K562 (cell line): ENCODE measurements around the gene SDK1. TPM values are rescaled to one million over a fixed set of nuclear protein-coding genes. Genes with fewer than 3 reads are reported as not detected.

Source experiments
- ATAC-seq: fragments of 200-7000 bp; cut with Tn5 transposase; 3 replicates; pipeline ENCODE4 v1.9.1; 2020; ENCODE audit warnings: moderate library complexity
- BruUV-seq: library from RNA; stranded (reverse); fragments of 400-500 nt; replicated peaks from 2 replicates; lab custom pipeline; 2021; lab: Mats Ljungman, UMichigan
- CTCF ChIA-PET: fragments of 300-600 bp; formaldehyde crosslinking; extraction: SDS; loops from one replicate; lab custom pipeline; 2021; ENCODE audit warnings: low intra/inter-chr PET ratio; lab: Yijun Ruan, JAX
- POLR2A ChIA-PET: fragments of 300-600, 350-650 bp; sonication (Branson Sonifier 250); formaldehyde crosslinking; extraction: SDS; loops from one replicate; lab custom pipeline; 2021; ENCODE audit warnings: antibody characterized with exemption, inconsistent platforms; lab: Yijun Ruan, JAX
- DNase-seq, 4 experiments: peaks; one replicate each; pipeline versions ENCODE4 v3.0.0 to v3.0.0-alpha.2; 2011 to 2018; ENCODE audit warnings: low spot score in 3 of 4, mixed read lengths in 3 of 4; ENCODE audit errors: extremely low read depth in 1 of 4
- FAIRE-seq: peaks from 2 replicates; lab custom pipeline; 2011; peaks lifted over from hg19 to GRCh38; lab: Jason Lieb, UNC
- H2AFZ ChIP-seq: 2 replicates; pipeline ENCODE4 v1.6.0; 2011; ENCODE audit warnings: low read depth, low read length, control low read depth, inconsistent platforms
- H3K27ac ChIP-seq: fragments of 200-600 bp; 3 replicates; pipeline ENCODE4 v1.8.0; 2011; ENCODE audit warnings: low read depth, mild to moderate bottlenecking, control low read depth, inconsistent platforms, low read length, moderate library complexity, mixed read lengths; ENCODE audit errors: extremely low read depth
- H3K27me3 ChIP-seq, 2 experiments: fragments of 300-600 bp in 1 of 2; 2 replicates in 1 of 2; 3 replicates in 1 of 2; pipeline versions ENCODE4 v1.6.0 to v1.8.0; 2011; ENCODE audit warnings: inconsistent platforms in 2 of 2, low read length in 2 of 2, mild to moderate bottlenecking in 1 of 2, mixed read lengths in 1 of 2, moderate library complexity in 1 of 2; ENCODE audit not compliant: control insufficient read depth in 2 of 2, insufficient read depth in 2 of 2
- H3K36me3 ChIP-seq: fragments of 300-600 bp; 3 replicates; pipeline ENCODE4 v1.8.0; 2011; ENCODE audit warnings: mild to moderate bottlenecking, low read length, inconsistent platforms; ENCODE audit not compliant: control insufficient read depth, insufficient read depth
- H3K4me1 ChIP-seq, 2 experiments: fragments of 200-600 bp in 1 of 2; replicated peaks in 1 of 2; 2 replicates in 1 of 2; 3 replicates in 1 of 2; pipeline versions ENCODE4 v1.5.1 to v1.8.0; 2011; ENCODE audit warnings: inconsistent platforms in 2 of 2, low read length in 2 of 2, mild to moderate bottlenecking in 1 of 2, mixed read lengths in 1 of 2, moderate library complexity in 1 of 2; ENCODE audit not compliant: control insufficient read depth in 2 of 2, insufficient read depth in 2 of 2
- H3K4me2 ChIP-seq: 2 replicates; pipeline ENCODE4 v1.6.1; 2011; ENCODE audit warnings: low read length, control low read depth, inconsistent platforms, mixed read lengths; ENCODE audit not compliant: insufficient read depth
- H3K4me3 ChIP-seq: fragments of 200-600 bp; sonication (generic), shearing (Covaris generic); 2 replicates; pipeline ENCODE4 v1.5.1; 2016; ENCODE audit warnings: control low read depth, inconsistent platforms
- H3K79me2 ChIP-seq: fragments of 200-600 bp; 3 replicates; pipeline ENCODE4 v1.8.0; 2011; ENCODE audit warnings: low read length, inconsistent platforms; ENCODE audit not compliant: control insufficient read depth, insufficient read depth
- H3K9ac ChIP-seq, 2 experiments: 2 replicates each; pipeline versions ENCODE4 v1.6.0 to v1.6.1; 2011; ENCODE audit warnings: low read depth in 2 of 2, low read length in 2 of 2, control low read depth in 1 of 2, inconsistent platforms in 1 of 2, mild to moderate bottlenecking in 1 of 2, mixed read lengths in 1 of 2; ENCODE audit not compliant: insufficient read depth in 1 of 2
- H3K9me1 ChIP-seq: one replicate; pipeline ENCODE4 v1.6.0; 2011; ENCODE audit warnings: inconsistent platforms, mild to moderate bottlenecking, low read length, moderate library complexity; ENCODE audit not compliant: control insufficient read depth, insufficient read depth
- H3K9me3 ChIP-seq: replicated peaks from 2 replicates; pipeline ENCODE4 v1.5.1; 2011; ENCODE audit warnings: low read depth, low read length, inconsistent platforms; ENCODE audit not compliant: control insufficient read depth, insufficient read depth
- H4K20me1 ChIP-seq: replicated peaks from 2 replicates; pipeline ENCODE4 v1.6.1; 2011; ENCODE audit warnings: low read length, inconsistent platforms, mixed read lengths; ENCODE audit not compliant: control insufficient read depth, insufficient read depth
- BMI1 ChIP-seq: fragments of 150-350 bp; IDR thresholded peaks from 2 replicates; pipeline ENCODE4 v1.6.1; 2014; ENCODE audit warnings: low read length
- CEBPZ ChIP-seq: fragments of 150-350 bp; IDR thresholded peaks from 2 replicates; pipeline ENCODE4 v1.6.1; 2014; ENCODE audit warnings: low read depth, mild to moderate bottlenecking, low read length, borderline replicate concordance
- CHAMP1 ChIP-seq: fragments of 450-650 bp; IDR thresholded peaks from 2 replicates; pipeline ENCODE4 v1.6.1; 2016; ENCODE audit warnings: mild to moderate bottlenecking
- CHCHD3 ChIP-seq: fragments of 250-450 bp; sonication (Bioruptor Pico); IDR thresholded peaks from 2 replicates; pipeline ENCODE4 v2.1.2; 2022; ENCODE audit warnings: mild to moderate bottlenecking
- FOXA1 ChIP-seq: fragments of 450-650 bp; IDR thresholded peaks from 2 replicates; pipeline ENCODE4 v1.6.1; 2016; ENCODE audit warnings: mild to moderate bottlenecking, borderline replicate concordance
- HNRNPUL1 ChIP-seq: fragments of 200-400 bp; formaldehyde crosslinking; IDR thresholded peaks from 2 replicates; pipeline ENCODE4 v1.6.1; 2017; ENCODE audit warnings: low read length
- NRF1 ChIP-seq, 2 experiments: fragments of 450-650 bp; IDR thresholded peaks in 1 of 2; conservative IDR thresholded peaks in 1 of 2; 2 replicates each; pipeline ENCODE4 v1.6.1; 2014; ENCODE audit warnings: mild to moderate bottlenecking in 2 of 2
- POLR2H ChIP-seq: IDR thresholded peaks from 2 replicates; pipeline ENCODE4 v1.6.1; 2016; ENCODE audit warnings: missing genetic modification characterization, low read depth, mild to moderate bottlenecking, control low read depth, missing compliant biosample characterization, moderate library complexity
- RBM39 ChIP-seq: fragments of 200-400 bp; formaldehyde crosslinking; optimal IDR thresholded peaks from 2 replicates; pipeline ENCODE3; 2018; ENCODE audit warnings: low read depth, low read length
- SIX5 ChIP-seq, 2 experiments: IDR thresholded peaks; 2 replicates each; pipeline ENCODE4 v1.6.1; 2011; ENCODE audit warnings: low read length in 2 of 2, borderline replicate concordance in 1 of 2, low read depth in 1 of 2, mild to moderate bottlenecking in 1 of 2, moderate library complexity in 1 of 2; ENCODE audit not compliant: insufficient read depth in 1 of 2
- SNAPC5 ChIP-seq: fragments of 250-450 bp; sonication (Bioruptor Pico); IDR thresholded peaks from 2 replicates; pipeline ENCODE4 v1.8.0; 2021; ENCODE audit warnings: moderate library complexity, mild to moderate bottlenecking, inconsistent platforms
- ZBTB12 ChIP-seq: fragments of 250-450 bp; sonication (Bioruptor Pico); IDR thresholded peaks from 2 replicates; pipeline ENCODE4 v1.4.0; 2020
- ZFPM2 ChIP-seq: fragments of 250-450 bp; sonication (Bioruptor Pico); IDR thresholded peaks from 2 replicates; pipeline ENCODE4 v1.5.1; 2022; ENCODE audit warnings: mild to moderate bottlenecking
- ZNF146 ChIP-seq: IDR thresholded peaks from one replicate; pipeline ENCODE4 v1.6.1; 2018; ENCODE audit warnings: missing compliant biosample characterization; ENCODE audit not compliant: unreplicated experiment
- ZNF311 ChIP-seq: fragments of 250-450 bp; sonication (Bioruptor Pico); IDR thresholded peaks from 2 replicates; pipeline ENCODE4 v1.4.0; 2020; ENCODE audit warnings: mild to moderate bottlenecking, moderate library complexity
- WGBS: fragments of 100-300 bp; shearing (Covaris generic); methylation state at CpG from one replicate; pipeline ENCODE4 v1.1.6; 2016; ENCODE audit warnings: low coverage, mixed read lengths; ENCODE audit not compliant: insufficient coverage; ENCODE audit errors: missing lambda C conversion rate; 5-methylcytosine and 5-hydroxymethylcytosine counted together
- in situ Hi-C: fragments of 300-500 bp; cut with MboI; formaldehyde crosslinking; loops from 4 replicates; pipeline ENCODE4 v1.15.0; 2018; ENCODE audit warnings: inconsistent platforms, mixed read lengths
- intact Hi-C: fragments of 100-400 bp; cut with micrococcal nuclease; formaldehyde crosslinking; loops from 2 replicates; pipeline ENCODE4 v1.14.2; 2022
- polyA plus RNA-seq, 8 experiments: library from polyadenylated mRNA; depleted of rRNA in 4 of 8; stranded (reverse) in 5 of 8; unstranded in 3 of 8; fragments of >200 nt; fragmentation: Nextera tagmentation in 2 of 8; fragmentation: Illumina TruSeq in 1 of 8; extraction: Ambion mirVana in 2 of 8; extraction: Trizol in 1 of 8; gene quantifications; 2 replicates each; pipeline versions ENCODE4 v1.2.1 to v1.2.3, GENCODE V29; 2011 to 2014; ENCODE audit warnings: inconsistent platforms in 1 of 8, missing spikeins in 1 of 8
- total RNA-seq, 7 experiments: library from RNA; depleted of rRNA in 6 of 7; stranded (reverse); fragments of >200 nt in 6 of 7; fragmentation: Illumina TruSeq in 2 of 7; extraction: Trizol in 2 of 7; gene quantifications; 2 replicates each; pipeline versions ENCODE4 v1.2.1 to v1.2.3, GENCODE V29; 2011 to 2021; ENCODE audit warnings: low replicate concordance in 1 of 7

The SDK1 gene
- total and polyA plus RNA-seq, 9 of the 15 experiments (the other 6 are each of a cell fraction or from before 2014, with no cell fraction given) = 0.16 TPM; not detected in 8

GRCh38 chr7:4282434-4283223 lies 981.6 kb downstream of the SDK1 start:
- POLR2A ChIA-PET = interaction anchor here (0.7 kb wide), 1 partner anchor 11 kb away, joined by 3 read pairs; no protein-coding TSS in a partner anchor
- no TSS peak for BruUV-seq
- Histone ChIP-seq H3K9me1 (no peaks in the 10 kb centered on the region), H3K9ac (no peak overlapping the region), H4K20me1 (no peaks in the 10 kb centered on the region), H3K27ac (no peak overlapping the region), H3K79me2 (no peaks in the 10 kb centered on the region), H2AFZ (no peak overlapping the region), H3K4me1 (no peaks in the 10 kb centered on the region), H3K9me3 (no peaks in the 10 kb centered on the region), H3K27me3 (peaks cover 2 to 42% of the 10 kb centered on the region in 2 experiments), H3K4me2 (no peak overlapping the region), H3K4me3 (no peak overlapping the region), H3K36me3 (no peaks in the 10 kb centered on the region)
- TF ChIP-seq HNRNPUL1 (no peak), POLR2H (tag) (no peak), ZBTB12 (CRISPR knock-in tag) (no peak), CHCHD3 (CRISPR knock-in tag) (no peak), BMI1 (no peak), CEBPZ (no peak), FOXA1 (no peak), NRF1 (conservative IDR thresholded peaks at IDR 0.05 in 1 of 2, IDR thresholded peaks at IDR 0.05 in 1 of 2) (no peak), ZFPM2 (CRISPR knock-in tag) (no peak), RBM39 (no peak), SIX5 (IDR thresholded peaks at IDR 0.05; ENCODE audit: borderline replicate concordance in 1 of 2, insufficient read depth in 1 of 2, low read depth in 1 of 2, low read length in 2 of 2) (no peak), ZNF311 (CRISPR knock-in tag) (no peak), ZNF146 (CRISPR knock-in tag) (no peak), SNAPC5 (CRISPR knock-in tag) (no peak), CHAMP1 (no peak)
- FAIRE-seq (no peak), DNase-seq (no peak), ATAC-seq (no peak)
- in situ Hi-C loops = no loop called here
- CTCF ChIA-PET = no interaction called here
- intact Hi-C loops = no loop called here
- under 1% methylated on average over 14 of the region's 14 CpGs for WGBS
